WTC11 (cell line): Measurements from ENCODE around the gene SFMBT1.

Experiments
- AFF4 ChIP-seq: sonication (generic); formaldehyde crosslinking; IDR thresholded peaks from 2 replicates; pipeline ENCODE4 v1.8.1; 2023; ENCODE audit warnings: mild to moderate bottlenecking, missing genetic modification reagents, borderline replicate concordance
- ATF3 ChIP-seq: sonication (generic); formaldehyde crosslinking; conservative IDR thresholded peaks from 2 replicates; pipeline ENCODE4 v1.8.1; 2022; ENCODE audit warnings: mild to moderate bottlenecking, missing genetic modification reagents
- CTCF ChIP-seq: fragments of 200-600 bp; IDR thresholded peaks from 2 replicates; pipeline ENCODE4 v1.8.0; 2022; ENCODE audit warnings: antibody characterized with exemption
- ELF4 ChIP-seq: sonication (generic); formaldehyde crosslinking; IDR thresholded peaks from 2 replicates; pipeline ENCODE4 v1.8.1; 2022; ENCODE audit warnings: low read depth, mild to moderate bottlenecking, moderate library complexity, missing genetic modification reagents
- MAX ChIP-seq: sonication (generic); formaldehyde crosslinking; IDR thresholded peaks from 2 replicates; pipeline ENCODE4 v1.8.0; 2022; ENCODE audit warnings: mild to moderate bottlenecking, missing genetic modification reagents
- NFE2L1 ChIP-seq: sonication (generic); formaldehyde crosslinking; IDR thresholded peaks from 2 replicates; pipeline ENCODE4 v1.8.1; 2023; ENCODE audit warnings: missing genetic modification reagents
- USF1 ChIP-seq: sonication (generic); formaldehyde crosslinking; IDR thresholded peaks from 2 replicates; pipeline ENCODE4 v1.8.0; 2022; ENCODE audit warnings: mild to moderate bottlenecking, missing genetic modification reagents
- ZNF138 ChIP-seq: sonication (generic); formaldehyde crosslinking; conservative IDR thresholded peaks from 2 replicates; pipeline ENCODE4 v1.8.1; 2022; ENCODE audit warnings: mild to moderate bottlenecking, moderate library complexity, missing genetic modification reagents

- no peak for TF ChIP-seq USF1 (CRISPR knock-in tag)
- no peak for TF ChIP-seq CTCF
- no peak for TF ChIP-seq NFE2L1 (CRISPR knock-in tag)
- TF ChIP-seq MAX (CRISPR knock-in tag), result no peak
- no peak for TF ChIP-seq ATF3 (CRISPR knock-in tag)
- TF ChIP-seq ELF4 (CRISPR knock-in tag), result no peak
- no peak for TF ChIP-seq ZNF138 (CRISPR knock-in tag)
- no peak for TF ChIP-seq AFF4 (CRISPR knock-in tag)
Observed at GRCh38 chr3:52910823-52911222, 135.1 kb downstream of the SFMBT1 start.
